Fibroblast of lung (primary cell): Measurements from ENCODE around the gene SPEN. TPM values are rescaled to one million over a fixed set of nuclear protein-coding genes. Genes with fewer than 3 reads are reported as not detected.
A peak's percentile ranks its signal among the peaks of the same experiment; 100 is the strongest.

Experiments used
- DNase-seq, 2 donors: peaks; one replicate each; pipeline versions ENCODE4 v3.0.0 to v3.0.0-alpha.2; 2010; ENCODE audit warnings: low read depth in 2 of 2
- H2AFZ ChIP-seq: 2 replicates; pipeline ENCODE4 v1.5.1; 2012; ENCODE audit warnings: low read length, control low read depth, inconsistent platforms
- H3K27ac ChIP-seq: 2 replicates; pipeline ENCODE4 v1.5.1; 2011; ENCODE audit warnings: low read length, control low read depth; ENCODE audit not compliant: insufficient read depth
- H3K27me3 ChIP-seq: 2 replicates; pipeline ENCODE4 v1.5.1; 2011; ENCODE audit warnings: mild to moderate bottlenecking, low read length; ENCODE audit not compliant: control insufficient read depth, insufficient read depth
- H3K36me3 ChIP-seq: 2 replicates; pipeline ENCODE4 v1.5.1; 2011; ENCODE audit warnings: low read length; ENCODE audit not compliant: control insufficient read depth, insufficient read depth
- H3K4me1 ChIP-seq: 2 replicates; pipeline ENCODE4 v1.5.1; 2011; ENCODE audit warnings: low read length; ENCODE audit not compliant: control insufficient read depth, insufficient read depth; ENCODE audit errors: extremely low read depth
- H3K4me2 ChIP-seq: 2 replicates; pipeline ENCODE4 v1.5.1; 2011; ENCODE audit warnings: low read length, control low read depth; ENCODE audit not compliant: insufficient read depth; ENCODE audit errors: extremely low read depth
- H3K4me3 ChIP-seq, 4 experiments: fragments of 200-600 bp in 1 of 4; sonication (generic) in 1 of 4; replicated peaks in 1 of 4; 2 replicates each; pipeline ENCODE4 v1.5.1; 2011 to 2016; ENCODE audit warnings: low read length in 4 of 4, low read depth in 3 of 4, mild to moderate bottlenecking in 3 of 4, control low read depth in 2 of 4, inconsistent platforms in 1 of 4, mixed read lengths in 1 of 4; ENCODE audit not compliant: insufficient read depth in 1 of 4; ENCODE audit errors: control extremely low read depth in 1 of 4
- H3K79me2 ChIP-seq: 2 replicates; pipeline ENCODE4 v1.5.1; 2012; ENCODE audit warnings: mild to moderate bottlenecking, low read length, inconsistent platforms; ENCODE audit not compliant: control insufficient read depth, insufficient read depth
- H3K9ac ChIP-seq: 2 replicates; pipeline ENCODE4 v1.5.1; 2011; ENCODE audit warnings: mild to moderate bottlenecking, low read length, control low read depth; ENCODE audit not compliant: insufficient read depth
- H3K9me3 ChIP-seq: 2 replicates; pipeline ENCODE4 v1.5.1; 2012; ENCODE audit warnings: low read depth, low read length; ENCODE audit not compliant: control insufficient read depth, insufficient read depth
- H4K20me1 ChIP-seq: 2 replicates; pipeline ENCODE4 v1.5.1; 2011; ENCODE audit warnings: low read length; ENCODE audit not compliant: control insufficient read depth, insufficient read depth; ENCODE audit errors: extremely low read depth
- EZH2 ChIP-seq: IDR thresholded peaks from 2 replicates; pipeline ENCODE4 v1.5.1; 2012; ENCODE audit warnings: low read length, control low read depth, mild to moderate bottlenecking; ENCODE audit errors: missing control alignments
- polyA plus RNA-seq, 2 donors: library from polyadenylated mRNA; depleted of rRNA in 1 of 2; stranded (reverse) in 1 of 2; unstranded in 1 of 2; fragments of >200 nt; gene quantifications; 2 replicates each; pipeline ENCODE4 v1.2.1, GENCODE V29; 2011 to 2012; ENCODE audit warnings: missing spikeins in 1 of 2
- total RNA-seq: library from RNA; depleted of rRNA; stranded (reverse); fragments of >200 nt; gene quantifications from 2 replicates; pipeline ENCODE4 v1.2.1, GENCODE V29; 2014
- TF ChIP-seq, protein P1 (sequence below), 2 donors: IDR thresholded peaks in 1 of 2; conservative IDR thresholded peaks in 1 of 2; 1 replicate in 1 of 2; 2 replicates in 1 of 2; pipeline ENCODE4 v1.5.1; 2011 to 2012; ENCODE audit warnings: low read length in 2 of 2, control low read depth in 1 of 2, inconsistent platforms in 1 of 2, low read depth in 1 of 2, mild to moderate bottlenecking in 1 of 2

SPEN gene
- total and polyA plus RNA-seq, 2 donors (not counting 1 experiment from before 2014, with no cell fraction given) = 5.1 to 11.9 TPM

- Histone ChIP-seq H3K27me3 (no peaks in the 10 kb centered on the region), H3K36me3 (no peaks in the 10 kb centered on the region), H3K79me2 (no peaks in the 10 kb centered on the region), H3K4me3 (no peak overlapping the region), H3K9me3 (no peaks in the 10 kb centered on the region), H4K20me1 (no peaks in the 10 kb centered on the region), H3K9ac (no peak overlapping the region), H3K4me2 (no peak overlapping the region), H3K4me1 (no peaks in the 10 kb centered on the region), H3K27ac (no peak overlapping the region), H2AFZ (no peak overlapping the region)
- no peak for DNase-seq
- no peak for TF ChIP-seq EZH2
- TF ChIP-seq, protein P1, sequence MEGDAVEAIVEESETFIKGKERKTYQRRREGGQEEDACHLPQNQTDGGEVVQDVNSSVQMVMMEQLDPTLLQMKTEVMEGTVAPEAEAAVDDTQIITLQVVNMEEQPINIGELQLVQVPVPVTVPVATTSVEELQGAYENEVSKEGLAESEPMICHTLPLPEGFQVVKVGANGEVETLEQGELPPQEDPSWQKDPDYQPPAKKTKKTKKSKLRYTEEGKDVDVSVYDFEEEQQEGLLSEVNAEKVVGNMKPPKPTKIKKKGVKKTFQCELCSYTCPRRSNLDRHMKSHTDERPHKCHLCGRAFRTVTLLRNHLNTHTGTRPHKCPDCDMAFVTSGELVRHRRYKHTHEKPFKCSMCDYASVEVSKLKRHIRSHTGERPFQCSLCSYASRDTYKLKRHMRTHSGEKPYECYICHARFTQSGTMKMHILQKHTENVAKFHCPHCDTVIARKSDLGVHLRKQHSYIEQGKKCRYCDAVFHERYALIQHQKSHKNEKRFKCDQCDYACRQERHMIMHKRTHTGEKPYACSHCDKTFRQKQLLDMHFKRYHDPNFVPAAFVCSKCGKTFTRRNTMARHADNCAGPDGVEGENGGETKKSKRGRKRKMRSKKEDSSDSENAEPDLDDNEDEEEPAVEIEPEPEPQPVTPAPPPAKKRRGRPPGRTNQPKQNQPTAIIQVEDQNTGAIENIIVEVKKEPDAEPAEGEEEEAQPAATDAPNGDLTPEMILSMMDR (conservative IDR thresholded peaks at IDR 0.05 in 1 of 2, IDR thresholded peaks at IDR 0.05 in 1 of 2; ENCODE audit: low read depth in 1 of 2, low read length in 2 of 2) = no peak
Measured at GRCh38 chr1:15830258-15830657, 17.2 kb upstream of the SPEN start.

- Histone ChIP-seq H3K79me2 (no peaks in the 10 kb centered on the region), H2AFZ (peak overlapping the region; percentile 42), H3K4me1 (no peaks in the 10 kb centered on the region), H3K9me3 (no peaks in the 10 kb centered on the region), H3K27me3 (no peaks in the 10 kb centered on the region), H3K4me2 (peak overlapping the region; percentile 86), H3K9ac (peak overlapping the region; percentile 10), H3K27ac (peak overlapping the region; percentile 98), H3K36me3 (no peaks in the 10 kb centered on the region), H4K20me1 (no peaks in the 10 kb centered on the region), H3K4me3 (peak overlapping the region; percentile 87 to 98 (median 90))
- DNase-seq = peak; percentile 18 to 63
- TF ChIP-seq, protein P1 (conservative IDR thresholded peaks at IDR 0.05 in 1 of 2, IDR thresholded peaks at IDR 0.05 in 1 of 2; ENCODE audit: low read depth in 1 of 2, low read length in 2 of 2) = no peak
- TF ChIP-seq EZH2 = no peak
Measured at GRCh38 chr1:15833069-15833679, 14.3 kb upstream of the SPEN start.

- Histone ChIP-seq H3K9ac (peak overlapping the region; percentile 59), H3K4me2 (peak overlapping the region; percentile 86), H2AFZ (peak overlapping the region; percentile 21), H3K27me3 (no peaks in the 10 kb centered on the region), H4K20me1 (no peaks in the 10 kb centered on the region), H3K79me2 (no peaks in the 10 kb centered on the region), H3K4me3 (peak overlapping the region; percentile 87 to 98 (median 90)), H3K9me3 (no peaks in the 10 kb centered on the region), H3K4me1 (no peaks in the 10 kb centered on the region), H3K27ac (peak overlapping the region; percentile 98), H3K36me3 (no peaks in the 10 kb centered on the region)
- TF ChIP-seq, protein P1 (conservative IDR thresholded peaks at IDR 0.05 in 1 of 2, IDR thresholded peaks at IDR 0.05 in 1 of 2; ENCODE audit: low read depth in 1 of 2, low read length in 2 of 2) = no peak
- TF ChIP-seq EZH2 = no peak
- DNase-seq = no peak
Measured at GRCh38 chr1:15833842-15834405, 13.6 kb upstream of the SPEN start.
